NCI-H2107 treated with DMSO at 0.1 percent for 48 hours (cell line): ENCODE results near the gene SDC3.

ENCODE experiments used
- DNase-seq: peaks from one replicate; lab custom pipeline; 2025; ENCODE audit not compliant: unreplicated experiment; lab: John Stamatoyannopoulos, UW

Gene SDC3

GRCh38 chr1:30855686-30856259, 52.8 kb downstream of the SDC3 start:
- DNase-seq, result no peak

DNA sequence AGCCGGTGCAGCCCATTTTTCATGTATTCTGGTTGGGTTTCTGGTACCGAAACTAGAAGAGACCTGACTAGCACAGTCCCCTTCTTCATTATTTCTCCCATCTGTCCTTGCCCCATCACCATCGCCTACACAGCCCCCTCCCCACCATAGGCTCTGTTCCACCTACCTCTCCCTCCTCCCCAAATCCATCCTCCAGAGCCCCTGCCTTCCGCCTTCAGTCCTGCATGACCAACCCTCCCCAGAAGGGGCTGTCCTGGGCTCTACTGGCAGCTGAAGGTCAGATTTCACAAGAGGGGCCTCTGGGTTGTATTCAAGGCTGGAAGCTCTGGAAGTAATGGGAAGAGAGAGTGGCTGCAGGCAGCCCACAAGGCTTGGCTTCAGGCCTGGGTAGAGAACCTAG, 55.2 kb downstream of the SDC3 start:
- DNase-seq, result no peak

GRCh38 chr1:30852026-30852425, 56.5 kb downstream of the SDC3 start:
- DNase-seq, result no peak

DNA sequence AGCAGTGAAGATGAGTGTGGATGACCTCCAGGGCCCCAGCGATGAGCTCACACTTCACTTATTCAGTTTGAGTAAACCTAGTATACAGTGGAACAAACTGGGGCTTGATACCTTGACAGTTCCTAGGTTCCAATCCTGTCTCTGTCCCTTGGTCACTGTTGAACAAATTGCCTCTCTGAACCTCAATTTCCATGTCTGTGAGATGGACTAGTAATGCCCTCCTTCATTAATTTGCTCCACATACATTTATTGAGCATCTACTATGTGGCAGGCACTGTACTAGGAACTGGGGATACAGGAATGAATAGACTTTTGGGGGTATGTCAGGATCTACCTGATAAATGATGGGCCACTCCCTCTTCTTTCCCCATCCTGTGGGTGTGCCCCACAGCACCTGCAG, 57.3 kb downstream of the SDC3 start:
- no peak for DNase-seq

- DNase-seq, result no peak
Observed at GRCh38 chr1:30850607-30851006, 58.0 kb downstream of the SDC3 start.

- DNase-seq, result no peak
Observed at GRCh38 chr1:30848130-30848529, 60.4 kb downstream of the SDC3 start.

DNA sequence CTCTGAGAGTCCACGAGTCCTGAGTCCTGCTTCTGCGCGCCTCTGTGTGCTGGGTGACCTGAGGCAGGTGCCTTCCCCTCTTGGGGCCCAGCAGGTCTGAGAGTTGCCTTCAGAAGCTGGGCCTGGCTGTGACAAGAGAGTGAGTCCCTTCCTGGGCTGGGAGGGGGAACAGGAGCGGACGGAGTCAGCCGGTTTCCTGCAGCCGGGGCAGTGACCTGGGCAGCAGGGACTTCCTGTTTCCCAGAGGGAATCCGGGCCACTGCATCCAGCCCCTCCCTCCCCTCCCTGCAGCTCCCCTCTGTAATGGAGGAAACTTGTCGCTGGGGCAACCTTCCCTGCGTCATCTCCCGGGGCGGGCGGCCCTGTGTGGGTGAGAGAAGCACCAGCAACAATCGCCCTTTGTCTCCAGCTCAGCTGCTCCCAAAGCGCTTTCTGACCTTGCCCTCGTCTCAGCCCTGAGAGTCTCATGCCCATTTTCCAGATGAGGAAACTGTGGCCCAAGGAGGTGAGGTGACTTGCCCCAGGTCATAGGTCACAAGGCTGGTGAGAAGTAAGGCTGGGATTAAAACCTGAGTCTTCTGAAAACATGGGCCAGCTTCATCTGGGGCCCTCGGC, 61.1 kb downstream of the SDC3 start:
- no peak for DNase-seq

- DNase-seq, result no peak
Observed at GRCh38 chr1:30846587-30846986, 62.0 kb downstream of the SDC3 start.

GRCh38 chr1:30845904-30846290, 62.7 kb downstream of the SDC3 start:
- no peak for DNase-seq

GRCh38 chr1:30845237-30845903, 63.2 kb downstream of the SDC3 start:
- no peak for DNase-seq

DNA sequence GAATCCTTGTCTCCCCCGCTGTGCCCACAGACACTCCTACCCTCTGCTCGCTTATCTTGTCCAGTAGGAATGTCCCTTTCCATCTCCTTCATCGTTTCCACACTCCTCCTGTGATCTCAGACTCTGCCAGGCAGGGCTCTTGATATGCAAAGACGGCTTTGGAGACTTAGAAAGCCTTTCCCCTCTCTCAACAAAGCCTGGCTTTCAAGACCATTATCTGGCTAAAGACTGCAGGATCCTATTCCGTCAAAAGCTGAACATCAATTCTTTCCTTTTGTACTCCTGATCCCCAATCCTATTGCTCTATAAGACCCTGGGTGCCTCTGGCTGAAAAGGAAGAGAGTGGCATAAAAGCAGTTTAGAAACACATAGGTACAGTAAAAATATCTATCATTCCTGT, 63.9 kb downstream of the SDC3 start:
- no peak for DNase-seq

GRCh38 chr1:30842697-30843354, 65.7 kb downstream of the SDC3 start:
- DNase-seq, result no peak

GRCh38 chr1:30840904-30841598, 67.5 kb downstream of the SDC3 start:
- DNase-seq, result no peak

GRCh38 chr1:30839827-30840359, 68.7 kb downstream of the SDC3 start:
- DNase-seq, result no peak

GRCh38 chr1:30838996-30839395, 69.6 kb downstream of the SDC3 start:
- no peak for DNase-seq

DNA sequence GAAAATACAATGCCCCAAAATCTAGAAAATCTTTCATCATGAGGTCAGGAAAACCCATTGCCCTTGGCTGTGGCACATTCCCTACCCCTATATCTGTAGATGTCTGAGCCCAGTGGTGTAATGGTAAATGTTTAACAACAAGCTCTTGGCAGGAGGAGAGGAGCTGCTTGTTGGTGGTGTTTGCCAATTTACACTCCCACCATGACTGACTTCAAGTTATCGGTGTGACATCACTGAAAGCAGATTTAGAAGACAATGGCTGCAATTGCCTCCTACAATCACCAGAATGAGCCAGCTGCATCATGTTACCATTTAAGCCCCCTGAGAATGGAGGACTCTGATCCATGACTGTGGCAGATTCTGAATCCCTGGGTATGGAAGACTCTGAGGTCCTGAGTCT, 70.9 kb downstream of the SDC3 start:
- no peak for DNase-seq

DNA sequence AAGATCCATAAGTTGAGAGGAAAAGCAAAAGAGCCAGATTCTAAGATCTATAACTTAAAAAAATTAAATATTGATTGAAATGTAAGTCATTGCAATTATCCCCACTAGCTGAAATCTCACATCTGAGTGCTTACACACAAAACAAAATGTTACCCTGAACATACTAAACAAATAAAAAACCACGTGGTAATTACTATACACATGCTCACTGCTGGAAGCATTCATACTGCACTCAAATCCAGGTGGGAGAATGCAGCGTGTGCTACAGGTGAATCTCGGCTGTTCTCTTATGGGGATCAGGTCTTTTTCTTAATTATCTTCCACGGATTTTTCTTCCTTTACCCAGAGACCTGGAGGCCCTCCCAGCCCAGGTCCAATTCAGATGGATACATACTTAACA, 74.3 kb downstream of the SDC3 start:
- DNase-seq, result peak; percentile 79

DNA sequence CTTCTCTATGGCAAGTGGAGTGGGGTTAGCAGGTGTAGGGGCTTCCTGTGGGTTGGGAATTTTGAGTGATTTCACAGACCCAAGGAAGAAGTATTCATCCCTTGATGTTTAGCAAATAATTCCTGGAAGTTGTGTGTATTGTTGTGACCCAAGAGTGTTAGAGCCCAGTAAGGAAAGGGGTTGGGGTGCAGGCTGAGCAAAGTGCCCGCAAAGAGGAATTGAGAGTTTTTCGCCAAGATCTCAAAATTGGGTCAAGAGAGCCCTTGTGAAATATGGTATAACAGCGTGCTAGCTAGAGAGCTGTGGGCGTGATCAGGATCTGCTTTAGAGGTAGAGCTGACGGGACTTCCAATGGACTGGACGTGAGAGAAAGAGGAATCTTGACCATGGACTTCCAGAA, 78.0 kb downstream of the SDC3 start:
- DNase-seq, result no peak

GRCh38 chr1:30829889-30830288, 78.7 kb downstream of the SDC3 start:
- DNase-seq, result no peak

- DNase-seq, result no peak
Observed at GRCh38 chr1:30824736-30825429, 83.7 kb downstream of the SDC3 start.
